Suprapubic skin (tissue), 4 donors: ENCODE measurements around the gene EFCAB6. TPM values are rescaled to one million over a fixed set of nuclear protein-coding genes. Genes with fewer than 3 reads are reported as not detected.

ENCODE experiments used
- DNase-seq, 2 donors: peaks; one replicate each; pipeline ENCODE4 v3.0.0-alpha.2; 2019; ENCODE audit warnings: low spot score in 2 of 2
- H3K27ac ChIP-seq: fragments of 200-600 bp; sonication (generic); one replicate; pipeline ENCODE4 v1.5.1; 2019
- H3K27me3 ChIP-seq: fragments of 200-600 bp; sonication (generic); one replicate; pipeline ENCODE4 v1.5.1; 2019
- H3K36me3 ChIP-seq: fragments of 200-600 bp; sonication (generic); one replicate; pipeline ENCODE4 v1.5.1; 2019
- H3K4me1 ChIP-seq: fragments of 200-600 bp; sonication (generic); one replicate; pipeline ENCODE4 v1.5.1; 2019
- H3K4me3 ChIP-seq: fragments of 200-600 bp; sonication (generic); one replicate; pipeline ENCODE4 v1.5.1; 2019; ENCODE audit warnings: mild to moderate bottlenecking
- H3K9me3 ChIP-seq: fragments of 200-600 bp; sonication (generic); one replicate; pipeline ENCODE4 v1.5.1; 2019
- EP300 ChIP-seq: sonication (generic); formaldehyde crosslinking; IDR thresholded peaks from one replicate; pipeline ENCODE4 v1.6.1; 2017; ENCODE audit warnings: antibody characterized with exemption
- POLR2A ChIP-seq, 2 donors: fragments of 450-650 bp; IDR thresholded peaks; one replicate each; pipeline ENCODE4 v1.6.1; 2017; ENCODE audit warnings: antibody characterized with exemption in 2 of 2, mild to moderate bottlenecking in 2 of 2, moderate library complexity in 2 of 2
- POLR2AphosphoS5 ChIP-seq, 3 donors: sonication (generic); formaldehyde crosslinking; IDR thresholded peaks; one replicate each; pipeline ENCODE4 v1.6.1; 2017; ENCODE audit warnings: antibody characterized with exemption in 3 of 3
- WGBS: methylation state at CpG from one replicate; pipeline ENCODE4 v1.1.5; 2018; 5-methylcytosine and 5-hydroxymethylcytosine counted together
- total RNA-seq, 4 donors: library from RNA; depleted of rRNA; stranded (reverse); fragments of >200 nt; gene quantifications; one replicate each; pipeline ENCODE4 v1.1.0, GENCODE V29; 2016
- TF ChIP-seq, protein P1 (sequence below), 2 donors: fragments of 200-600 bp in 1 of 2; fragments of 450-650 bp in 1 of 2; sonication (generic) in 1 of 2; IDR thresholded peaks; one replicate each; pipeline ENCODE4 v1.5.1; 2016 to 2019; ENCODE audit warnings: antibody characterized with exemption in 2 of 2, mild to moderate bottlenecking in 1 of 2, moderate library complexity in 1 of 2

The EFCAB6 gene
- total RNA-seq, 4 donors from 2014 or later: 1.9 to 4.9 (median 2.9) TPM

DNA sequence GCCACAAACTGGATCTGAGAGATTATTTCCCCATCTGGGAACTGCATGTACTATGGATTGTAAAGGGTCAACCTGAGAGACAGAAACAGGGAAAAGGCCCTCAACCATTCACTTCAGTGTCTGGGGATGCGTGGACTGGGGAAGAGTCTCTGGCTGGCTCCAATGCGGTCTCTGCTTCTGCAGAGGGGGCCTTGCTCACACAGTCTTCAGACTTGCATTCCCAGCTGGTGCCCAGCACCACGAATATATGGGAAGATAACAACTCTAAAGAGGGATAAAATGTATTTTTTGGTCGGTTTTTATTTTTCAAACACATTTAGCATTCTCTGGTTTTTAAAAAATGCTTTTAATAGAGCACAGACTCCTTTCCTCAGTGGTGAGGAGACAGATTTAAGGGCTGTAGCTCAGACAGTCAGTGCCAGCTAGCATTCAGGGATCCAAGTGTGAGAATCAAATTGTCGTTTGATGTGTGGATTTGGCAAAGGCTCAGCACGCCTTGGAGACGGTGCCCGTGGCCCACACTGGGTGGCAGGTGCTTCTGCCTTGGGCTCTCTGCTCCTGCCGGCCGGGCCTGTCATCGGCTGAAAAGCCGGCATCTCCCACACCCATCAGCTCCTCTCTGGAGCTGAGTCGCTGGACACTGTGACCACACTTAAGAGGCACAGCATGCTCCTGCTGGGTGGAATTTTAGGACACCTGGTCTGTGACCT lies 8.0 kb upstream of the EFCAB6 start:
- no peak overlapping the region for H3K27ac ChIP-seq
- peaks cover 46% of the 10 kb centered on the region for H3K27me3 ChIP-seq
- no peaks in the 10 kb centered on the region for H3K36me3 ChIP-seq
- H3K4me1 ChIP-seq: no peaks in the 10 kb centered on the region
- TF ChIP-seq POLR2A (IDR thresholded peaks at IDR 0.05) (no peak), POLR2AphosphoS5 (IDR thresholded peaks at IDR 0.05) (no peak), EP300 (no peak)
- TF ChIP-seq, protein P1, sequence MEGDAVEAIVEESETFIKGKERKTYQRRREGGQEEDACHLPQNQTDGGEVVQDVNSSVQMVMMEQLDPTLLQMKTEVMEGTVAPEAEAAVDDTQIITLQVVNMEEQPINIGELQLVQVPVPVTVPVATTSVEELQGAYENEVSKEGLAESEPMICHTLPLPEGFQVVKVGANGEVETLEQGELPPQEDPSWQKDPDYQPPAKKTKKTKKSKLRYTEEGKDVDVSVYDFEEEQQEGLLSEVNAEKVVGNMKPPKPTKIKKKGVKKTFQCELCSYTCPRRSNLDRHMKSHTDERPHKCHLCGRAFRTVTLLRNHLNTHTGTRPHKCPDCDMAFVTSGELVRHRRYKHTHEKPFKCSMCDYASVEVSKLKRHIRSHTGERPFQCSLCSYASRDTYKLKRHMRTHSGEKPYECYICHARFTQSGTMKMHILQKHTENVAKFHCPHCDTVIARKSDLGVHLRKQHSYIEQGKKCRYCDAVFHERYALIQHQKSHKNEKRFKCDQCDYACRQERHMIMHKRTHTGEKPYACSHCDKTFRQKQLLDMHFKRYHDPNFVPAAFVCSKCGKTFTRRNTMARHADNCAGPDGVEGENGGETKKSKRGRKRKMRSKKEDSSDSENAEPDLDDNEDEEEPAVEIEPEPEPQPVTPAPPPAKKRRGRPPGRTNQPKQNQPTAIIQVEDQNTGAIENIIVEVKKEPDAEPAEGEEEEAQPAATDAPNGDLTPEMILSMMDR (IDR thresholded peaks at IDR 0.05): no peak
- whole genome bisulfite sequencing: 63% methylated on average over 5 of the region's 13 CpGs
- H3K4me3 ChIP-seq: no peak overlapping the region
- no peaks in the 10 kb centered on the region for H3K9me3 ChIP-seq
- DNase-seq: no peak

DNA sequence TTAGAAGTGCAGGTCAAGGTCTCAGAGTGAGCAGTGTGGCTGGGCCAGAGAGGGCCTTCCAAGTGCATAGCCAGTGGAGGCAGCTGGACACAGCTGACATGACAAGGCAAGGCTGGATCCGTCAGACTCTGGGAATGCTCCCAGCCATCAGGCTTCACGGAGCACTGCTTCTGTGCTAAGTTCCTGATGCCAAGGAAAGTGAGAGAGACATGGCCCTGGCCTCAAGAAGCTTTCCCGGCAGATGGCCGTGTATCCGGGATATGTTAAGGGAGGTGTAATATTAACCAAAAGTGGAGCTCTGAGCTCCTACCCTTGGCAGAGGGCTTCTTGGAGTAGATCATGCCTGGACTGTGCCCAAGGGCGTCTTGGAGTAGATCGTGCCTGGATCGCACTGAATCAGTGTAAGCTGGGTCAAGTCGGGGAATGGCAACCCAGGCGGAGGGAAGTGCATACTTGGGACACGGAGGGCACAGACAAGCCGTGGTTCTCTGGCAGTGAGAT lies 7.4 kb upstream of the EFCAB6 start:
- no peaks in the 10 kb centered on the region for H3K9me3 ChIP-seq
- H3K4me3 ChIP-seq: no peak overlapping the region
- TF ChIP-seq POLR2A (IDR thresholded peaks at IDR 0.05) (no peak), POLR2AphosphoS5 (IDR thresholded peaks at IDR 0.05) (no peak), EP300 (no peak)
- TF ChIP-seq, protein P1 (IDR thresholded peaks at IDR 0.05): no peak
- WGBS: 74% methylated on average over 11 of the region's 12 CpGs
- peaks cover 41% of the 10 kb centered on the region for H3K27me3 ChIP-seq
- no peaks in the 10 kb centered on the region for H3K36me3 ChIP-seq
- H3K4me1 ChIP-seq: no peaks in the 10 kb centered on the region
- DNase-seq: no peak
- H3K27ac ChIP-seq: no peak overlapping the region

DNA sequence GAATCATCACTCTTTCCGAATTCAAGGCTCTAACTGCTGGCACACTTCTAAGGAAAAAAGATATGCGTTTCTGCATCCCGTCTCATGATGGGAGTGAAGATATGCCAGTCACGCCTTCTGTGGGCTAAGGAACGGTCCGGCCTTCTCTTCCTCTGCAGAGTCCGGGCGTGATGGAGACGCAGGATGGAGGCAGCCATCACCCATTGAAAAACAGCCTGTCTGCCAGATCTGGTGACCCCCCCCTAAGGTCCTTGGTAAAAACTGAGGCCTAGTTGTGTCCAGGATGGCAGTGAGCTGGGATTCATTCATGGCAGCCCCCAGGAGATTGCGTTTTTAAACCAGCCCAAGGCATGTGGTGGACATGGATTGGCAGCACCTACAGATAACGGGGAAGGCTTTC lies 6.9 kb upstream of the EFCAB6 start:
- 82% methylated on average over 11 of the region's 11 CpGs for WGBS
- H3K27me3 ChIP-seq: peaks cover 36% of the 10 kb centered on the region
- no peaks in the 10 kb centered on the region for H3K9me3 ChIP-seq
- no peak overlapping the region for H3K27ac ChIP-seq
- no peaks in the 10 kb centered on the region for H3K4me1 ChIP-seq
- no peaks in the 10 kb centered on the region for H3K36me3 ChIP-seq
- no peak for DNase-seq
- H3K4me3 ChIP-seq: no peak overlapping the region
- no peak for TF ChIP-seq POLR2A (IDR thresholded peaks at IDR 0.05)
- TF ChIP-seq, protein P1 (IDR thresholded peaks at IDR 0.05): no peak
- TF ChIP-seq POLR2AphosphoS5 (IDR thresholded peaks at IDR 0.05): no peak
- no peak for TF ChIP-seq EP300

DNA sequence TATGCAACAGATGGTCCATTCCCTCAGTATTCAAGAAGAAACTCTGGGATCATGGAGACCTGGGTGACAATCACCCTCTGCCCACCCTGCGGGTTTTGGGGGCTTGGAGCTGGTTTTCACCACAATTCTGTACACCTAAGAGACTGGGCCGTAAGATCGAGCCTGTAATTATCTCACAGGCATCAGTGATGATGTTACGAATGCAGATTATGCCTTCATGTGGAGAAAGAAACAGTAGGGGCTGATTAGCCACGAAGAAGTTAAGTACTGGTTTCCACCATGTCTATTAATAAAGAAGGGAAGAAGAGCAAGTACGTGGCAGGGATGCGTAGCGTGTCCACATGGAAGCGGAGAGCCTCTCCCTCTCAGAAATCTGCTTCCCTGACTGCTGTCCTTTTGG lies 5.3 kb upstream of the EFCAB6 start:
- WGBS: 93% methylated on average over 9 of the region's 9 CpGs
- Histone ChIP-seq H3K27me3 (peaks cover 23% of the 10 kb centered on the region), H3K4me3 (no peak overlapping the region), H3K36me3 (no peaks in the 10 kb centered on the region), H3K9me3 (no peaks in the 10 kb centered on the region), H3K4me1 (peaks cover 10% of the 10 kb centered on the region), H3K27ac (no peak overlapping the region)
- no peak for DNase-seq
- TF ChIP-seq EP300 (no peak), POLR2A (IDR thresholded peaks at IDR 0.05) (no peak), POLR2AphosphoS5 (IDR thresholded peaks at IDR 0.05) (no peak)
- TF ChIP-seq, protein P1 (IDR thresholded peaks at IDR 0.05): no peak

DNA sequence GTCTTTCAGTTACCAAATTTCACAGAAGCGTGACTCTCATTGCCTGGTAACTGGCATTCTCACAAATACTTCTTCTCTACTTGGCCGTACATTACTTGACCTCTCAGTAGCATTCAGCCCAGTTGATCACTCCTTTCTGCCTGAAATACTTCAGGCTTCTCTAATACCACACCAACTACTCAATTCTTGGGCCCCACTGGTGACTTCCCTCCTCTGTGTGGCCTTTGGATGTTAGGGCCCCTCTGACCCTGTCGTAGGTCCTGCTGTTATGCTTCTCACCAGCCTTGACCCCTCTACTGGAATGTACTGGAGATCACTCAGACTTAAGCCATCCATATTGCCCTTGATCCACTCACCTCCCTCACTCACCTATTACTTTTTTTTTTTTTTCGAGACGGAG lies 2.2 kb upstream of the EFCAB6 start:
- no peaks in the 10 kb centered on the region for H3K9me3 ChIP-seq
- TF ChIP-seq EP300 (no peak), POLR2AphosphoS5 (IDR thresholded peaks at IDR 0.05) (no peak), POLR2A (IDR thresholded peaks at IDR 0.05) (no peak)
- TF ChIP-seq, protein P1 (IDR thresholded peaks at IDR 0.05): no peak
- H3K27ac ChIP-seq: no peak overlapping the region
- WGBS: 97% methylated on average over 5 of the region's 5 CpGs
- H3K4me1 ChIP-seq: peaks cover 17% of the 10 kb centered on the region
- DNase-seq: no peak
- no peak overlapping the region for H3K4me3 ChIP-seq
- no peaks in the 10 kb centered on the region for H3K36me3 ChIP-seq
- H3K27me3 ChIP-seq: peaks cover 3% of the 10 kb centered on the region
